Fibroblast of lung (primary cell): ENCODE results near the gene PTPRQ.

Source experiments
- EZH2 ChIP-seq: IDR thresholded peaks from 2 replicates; pipeline ENCODE4 v1.5.1; 2012; ENCODE audit warnings: low read length, control low read depth, mild to moderate bottlenecking; ENCODE audit errors: missing control alignments
- TF ChIP-seq, protein P1 (sequence below), 2 donors: IDR thresholded peaks in 1 of 2; conservative IDR thresholded peaks in 1 of 2; 1 replicate in 1 of 2; 2 replicates in 1 of 2; pipeline ENCODE4 v1.5.1; 2011 to 2012; ENCODE audit warnings: low read length in 2 of 2, control low read depth in 1 of 2, inconsistent platforms in 1 of 2, low read depth in 1 of 2, mild to moderate bottlenecking in 1 of 2

- TF ChIP-seq, protein P1, sequence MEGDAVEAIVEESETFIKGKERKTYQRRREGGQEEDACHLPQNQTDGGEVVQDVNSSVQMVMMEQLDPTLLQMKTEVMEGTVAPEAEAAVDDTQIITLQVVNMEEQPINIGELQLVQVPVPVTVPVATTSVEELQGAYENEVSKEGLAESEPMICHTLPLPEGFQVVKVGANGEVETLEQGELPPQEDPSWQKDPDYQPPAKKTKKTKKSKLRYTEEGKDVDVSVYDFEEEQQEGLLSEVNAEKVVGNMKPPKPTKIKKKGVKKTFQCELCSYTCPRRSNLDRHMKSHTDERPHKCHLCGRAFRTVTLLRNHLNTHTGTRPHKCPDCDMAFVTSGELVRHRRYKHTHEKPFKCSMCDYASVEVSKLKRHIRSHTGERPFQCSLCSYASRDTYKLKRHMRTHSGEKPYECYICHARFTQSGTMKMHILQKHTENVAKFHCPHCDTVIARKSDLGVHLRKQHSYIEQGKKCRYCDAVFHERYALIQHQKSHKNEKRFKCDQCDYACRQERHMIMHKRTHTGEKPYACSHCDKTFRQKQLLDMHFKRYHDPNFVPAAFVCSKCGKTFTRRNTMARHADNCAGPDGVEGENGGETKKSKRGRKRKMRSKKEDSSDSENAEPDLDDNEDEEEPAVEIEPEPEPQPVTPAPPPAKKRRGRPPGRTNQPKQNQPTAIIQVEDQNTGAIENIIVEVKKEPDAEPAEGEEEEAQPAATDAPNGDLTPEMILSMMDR (conservative IDR thresholded peaks at IDR 0.05 in 1 of 2, IDR thresholded peaks at IDR 0.05 in 1 of 2; ENCODE audit: low read depth in 1 of 2, low read length in 2 of 2) = no peak
- no peak for TF ChIP-seq EZH2
Observed at GRCh38 chr12:80504389-80505163, 60.5 kb downstream of the PTPRQ start.
